Dendritic cell treated with granulocyte-macrophage colony-stimulating factor and Interleukin-4, amounts not matched to agents 40 ng/mL and 50 ng/mL, for 4 days (primary cell): Measurements from ENCODE around the gene VCAM1.
"Not testable (repeated sequence)": the region's sequence is repeated elsewhere in the genome, so short reads cannot be mapped to it uniquely, and the experiment has no call there.

ENCODE experiments used
- H3K27ac Mint-ChIP-seq: one replicate; pipeline ENCODE4 v1.8.0; 2022; ENCODE audit warnings: mild to moderate bottlenecking, mixed read lengths
- H3K27me3 Mint-ChIP-seq: one replicate; pipeline ENCODE4 v1.8.0; 2022; ENCODE audit warnings: mild to moderate bottlenecking, mixed read lengths
- H3K36me3 Mint-ChIP-seq: one replicate; pipeline ENCODE4 v1.8.0; 2022; ENCODE audit warnings: low read depth, mixed read lengths
- H3K4me1 Mint-ChIP-seq: one replicate; pipeline ENCODE4 v1.8.0; 2022; ENCODE audit warnings: low read depth, mixed read lengths
- H3K4me3 Mint-ChIP-seq: one replicate; pipeline ENCODE4 v1.8.0; 2022; ENCODE audit warnings: mild to moderate bottlenecking, moderate library complexity, mixed read lengths
- H3K9me3 Mint-ChIP-seq: one replicate; pipeline ENCODE4 v1.8.0; 2022; ENCODE audit warnings: mixed read lengths
- intact Hi-C: fragments of 100-400 bp; cut with micrococcal nuclease; formaldehyde crosslinking; loops from one replicate; pipeline ENCODE4 v1.15.0; 2022

The VCAM1 gene

GRCh38 chr1:100713027-100713426, 6.5 kb upstream of the VCAM1 start:
- H3K9me3 Mint-ChIP-seq: peaks cover 17% of the 10 kb centered on the region
- not testable (repeated sequence) for H3K4me1 Mint-ChIP-seq, H3K27ac Mint-ChIP-seq, H3K27me3 Mint-ChIP-seq, H3K36me3 Mint-ChIP-seq, H3K4me3 Mint-ChIP-seq
- intact Hi-C loops: loop anchor here (10.0 kb wide), 1 partner anchor 88 kb away; no protein-coding TSS in a partner anchor

- no peaks in the 10 kb centered on the region for H3K36me3 Mint-ChIP-seq
- H3K4me3 Mint-ChIP-seq: no peak overlapping the region
These were observed 5.9 kb upstream of the VCAM1 start for GRCh38 chr1:100713626-100714025.

GRCh38 chr1:100714599-100714998, 4.9 kb upstream of the VCAM1 start:
- H3K4me1 Mint-ChIP-seq: peaks cover 10% of the 10 kb centered on the region
- H3K27me3 Mint-ChIP-seq: peaks cover 3% of the 10 kb centered on the region
- no peaks in the 10 kb centered on the region for H3K36me3 Mint-ChIP-seq
- H3K9me3 Mint-ChIP-seq: peaks cover 17% of the 10 kb centered on the region
- intact Hi-C loops: loop anchor here (10.0 kb wide), 1 partner anchor 90 kb away; no protein-coding TSS in a partner anchor
- no peak overlapping the region for H3K27ac Mint-ChIP-seq
- no peak overlapping the region for H3K4me3 Mint-ChIP-seq

More at GRCh38 chr1:100713626-100714025, 5.9 kb upstream of the VCAM1 start:
- intact Hi-C loops: loop anchor here (10.0 kb wide), 1 partner anchor 89 kb away; no protein-coding TSS in a partner anchor
- Mint-ChIP-seq H3K4me1 (peaks cover 6% of the 10 kb centered on the region), H3K9me3 (peaks cover 17% of the 10 kb centered on the region), H3K27me3 (peaks cover 3% of the 10 kb centered on the region), H3K27ac (no peak overlapping the region)

GRCh38 chr1:100717218-100717617, 2.3 kb upstream of the VCAM1 start:
- Mint-ChIP-seq H3K27ac (no peak overlapping the region), H3K36me3 (no peaks in the 10 kb centered on the region), H3K27me3 (peaks cover 3% of the 10 kb centered on the region), H3K4me3 (no peak overlapping the region), H3K9me3 (peaks cover 3% of the 10 kb centered on the region), H3K4me1 (peaks cover 12% of the 10 kb centered on the region)
- intact Hi-C loops: loop anchor here (5.0 to 10.0 kb wide), 2 partner anchors 35 to 92 kb away; no protein-coding TSS in a partner anchor

- Mint-ChIP-seq H3K27me3 (no peaks in the 10 kb centered on the region), H3K36me3 (no peaks in the 10 kb centered on the region), H3K4me3 (no peak overlapping the region), H3K27ac (no peak overlapping the region), H3K9me3 (no peaks in the 10 kb centered on the region), H3K4me1 (peaks cover 12% of the 10 kb centered on the region)
- intact Hi-C loops: loop anchor here (5.0 to 10.0 kb wide), 2 partner anchors 36 to 94 kb away; no protein-coding TSS in a partner anchor
These were observed 961 bp upstream of the VCAM1 start for GRCh38 chr1:100718581-100718980.

- Mint-ChIP-seq H3K27me3 (peaks cover 2% of the 10 kb centered on the region), H3K9me3 (no peaks in the 10 kb centered on the region), H3K4me1 (peaks cover 12% of the 10 kb centered on the region), H3K36me3 (no peaks in the 10 kb centered on the region), H3K4me3 (no peak overlapping the region), H3K27ac (no peak overlapping the region)
- intact Hi-C loops: no loop called here
These were observed 559 bp downstream of the VCAM1 start for GRCh38 chr1:100720101-100720500.

- intact Hi-C loops: no loop called here
- Mint-ChIP-seq H3K27me3 (peaks cover 2% of the 10 kb centered on the region), H3K27ac (no peak overlapping the region), H3K9me3 (no peaks in the 10 kb centered on the region), H3K36me3 (no peaks in the 10 kb centered on the region), H3K4me3 (no peak overlapping the region), H3K4me1 (peaks cover 12% of the 10 kb centered on the region)
These were observed 1.2 kb downstream of the VCAM1 start for GRCh38 chr1:100720751-100721150.

GRCh38 chr1:100721526-100722207, 2.1 kb downstream of the VCAM1 start:
- Mint-ChIP-seq H3K4me3 (no peak overlapping the region), H3K36me3 (no peaks in the 10 kb centered on the region), H3K27ac (no peak overlapping the region), H3K27me3 (peaks cover 2% of the 10 kb centered on the region), H3K4me1 (peaks cover 21% of the 10 kb centered on the region), H3K9me3 (no peaks in the 10 kb centered on the region)
- intact Hi-C loops: no loop called here

- Mint-ChIP-seq H3K36me3 (no peaks in the 10 kb centered on the region), H3K4me1 (peaks cover 21% of the 10 kb centered on the region), H3K4me3 (no peak overlapping the region), H3K27me3 (peaks cover 2% of the 10 kb centered on the region), H3K9me3 (no peaks in the 10 kb centered on the region), H3K27ac (no peak overlapping the region)
- intact Hi-C loops: no loop called here
These were observed 2.7 kb downstream of the VCAM1 start for GRCh38 chr1:100722221-100722620.

GRCh38 chr1:100724281-100724680, 4.7 kb downstream of the VCAM1 start:
- Mint-ChIP-seq H3K9me3 (no peaks in the 10 kb centered on the region), H3K4me3 (no peak overlapping the region), H3K36me3 (no peaks in the 10 kb centered on the region), H3K27ac (no peak overlapping the region), H3K27me3 (peaks cover 2% of the 10 kb centered on the region), H3K4me1 (peaks cover 14% of the 10 kb centered on the region)
- intact Hi-C loops: no loop called here

GRCh38 chr1:100730130-100730529, 10.6 kb downstream of the VCAM1 start:
- Mint-ChIP-seq H3K4me1 (peaks cover 9% of the 10 kb centered on the region), H3K4me3 (no peak overlapping the region), H3K27ac (no peak overlapping the region), H3K27me3 (no peaks in the 10 kb centered on the region), H3K36me3 (no peaks in the 10 kb centered on the region), H3K9me3 (no peaks in the 10 kb centered on the region)
- intact Hi-C loops: no loop called here

GRCh38 chr1:100731309-100731708, 11.8 kb downstream of the VCAM1 start:
- Mint-ChIP-seq H3K4me3 (no peak overlapping the region), H3K36me3 (no peaks in the 10 kb centered on the region), H3K27me3 (no peaks in the 10 kb centered on the region), H3K9me3 (no peaks in the 10 kb centered on the region), H3K4me1 (peaks cover 3% of the 10 kb centered on the region), H3K27ac (no peak overlapping the region)
- intact Hi-C loops: no loop called here

GRCh38 chr1:100731758-100732157, 12.2 kb downstream of the VCAM1 start:
- Mint-ChIP-seq H3K9me3 (no peaks in the 10 kb centered on the region), H3K27ac (no peak overlapping the region), H3K4me3 (no peak overlapping the region), H3K4me1 (no peaks in the 10 kb centered on the region), H3K36me3 (no peaks in the 10 kb centered on the region), H3K27me3 (no peaks in the 10 kb centered on the region)
- intact Hi-C loops: no loop called here

- Mint-ChIP-seq H3K36me3 (no peaks in the 10 kb centered on the region), H3K9me3 (no peaks in the 10 kb centered on the region), H3K4me3 (no peak overlapping the region), H3K27ac (no peak overlapping the region), H3K4me1 (no peaks in the 10 kb centered on the region), H3K27me3 (no peaks in the 10 kb centered on the region)
- intact Hi-C loops: no loop called here
These were observed 15.1 kb downstream of the VCAM1 start for GRCh38 chr1:100734676-100735075.

GRCh38 chr1:100735244-100735643, 15.7 kb downstream of the VCAM1 start:
- H3K27ac Mint-ChIP-seq: no peak overlapping the region
- intact Hi-C loops: no loop called here
- no peaks in the 10 kb centered on the region for H3K9me3 Mint-ChIP-seq
- no peak overlapping the region for H3K4me3 Mint-ChIP-seq
- H3K36me3 Mint-ChIP-seq: no peaks in the 10 kb centered on the region
- H3K4me1 Mint-ChIP-seq: no peaks in the 10 kb centered on the region
- H3K27me3 Mint-ChIP-seq: no peaks in the 10 kb centered on the region
